SJSA1 (cell line): ENCODE measurements around the gene MYL10. TPM values are rescaled to one million over a fixed set of nuclear protein-coding genes. Genes with fewer than 3 reads are reported as not detected.
"Not testable (repeated sequence)": the region's sequence is repeated elsewhere in the genome, so short reads cannot be mapped to it uniquely, and the experiment has no call there.

ENCODE experiments used
- DNase-seq, 2 experiments: peaks; one replicate each; pipeline ENCODE4 v3.0.0-alpha.2; 2015 to 2020; ENCODE audit warnings: low spot score in 2 of 2, low read depth in 1 of 2
- H3K27ac ChIP-seq: fragments of 250-450 bp; sonication (Bioruptor Pico); 2 replicates; pipeline ENCODE4 v1.5.1; 2020; ENCODE audit warnings: mild to moderate bottlenecking, moderate library complexity
- H3K27me3 ChIP-seq: fragments of 250-450 bp; sonication (Bioruptor Pico); replicated peaks from 2 replicates; pipeline ENCODE4 v1.5.1; 2020; ENCODE audit warnings: mild to moderate bottlenecking, moderate library complexity
- H3K36me3 ChIP-seq: fragments of 250-450 bp; sonication (Bioruptor Pico); 2 replicates; pipeline ENCODE4 v1.5.1; 2020; ENCODE audit warnings: mild to moderate bottlenecking
- H3K4me1 ChIP-seq: fragments of 250-450 bp; sonication (Bioruptor Pico); replicated peaks from 2 replicates; pipeline ENCODE4 v1.6.1; 2021; ENCODE audit warnings: mild to moderate bottlenecking
- H3K4me3 ChIP-seq: fragments of 250-450 bp; sonication (Bioruptor Pico); 2 replicates; pipeline ENCODE4 v1.5.1; 2020; ENCODE audit warnings: mild to moderate bottlenecking
- H3K9me3 ChIP-seq: fragments of 250-450 bp; sonication (Bioruptor Pico); replicated peaks from 2 replicates; pipeline ENCODE4 v1.5.1; 2020; ENCODE audit warnings: mild to moderate bottlenecking
- total RNA-seq: library from RNA; depleted of rRNA; stranded (reverse); fragments of >200 nt; shearing (Covaris generic); gene quantifications from 2 replicates; pipeline ENCODE4 v1.2.3, GENCODE V29; 2014

Gene MYL10
- total RNA-seq, 1 experiment from 2014 or later, result not detected

- Histone ChIP-seq H3K9me3 (no peaks in the 10 kb centered on the region), H3K4me1 (no peaks in the 10 kb centered on the region), H3K27ac (no peak overlapping the region), H3K27me3 (no peaks in the 10 kb centered on the region; the same call in 1 of the 2 replicates), H3K4me3 (no peak overlapping the region), H3K36me3 (no peaks in the 10 kb centered on the region)
- DNase-seq, result no peak
Measured at GRCh38 chr7:101605611-101606497, 23.2 kb downstream of the MYL10 start.

- H3K4me1 ChIP-seq, H3K36me3 ChIP-seq: not testable (repeated sequence)
Measured at GRCh38 chr7:101604934-101605332, 24.2 kb downstream of the MYL10 start.

GRCh38 chr7:101604331-101604933 is 24.7 kb downstream of the MYL10 start:
- no peak overlapping the region for H3K4me3 ChIP-seq
- H3K9me3 ChIP-seq, result no peaks in the 10 kb centered on the region
- no peak for DNase-seq
- no peaks in the 10 kb centered on the region for H3K36me3 ChIP-seq
- no peak overlapping the region for H3K27ac ChIP-seq
- H3K27me3 ChIP-seq, result no peaks in the 10 kb centered on the region
- H3K4me1 ChIP-seq, result no peaks in the 10 kb centered on the region

More at GRCh38 chr7:101604934-101605332, 24.2 kb downstream of the MYL10 start:
- not testable (repeated sequence) for DNase-seq, H3K9me3 ChIP-seq, H3K27ac ChIP-seq, H3K4me3 ChIP-seq, H3K27me3 ChIP-seq

- Histone ChIP-seq H3K36me3 (no peaks in the 10 kb centered on the region), H3K4me1 (no peaks in the 10 kb centered on the region), H3K9me3 (no peaks in the 10 kb centered on the region), H3K27ac (no peak overlapping the region), H3K27me3 (no peaks in the 10 kb centered on the region), H3K4me3 (no peak overlapping the region)
- DNase-seq, result peak; percentile 55 to 72
Measured at GRCh38 chr7:101602484-101603241, 26.4 kb downstream of the MYL10 start.

- no peaks in the 10 kb centered on the region for H3K27me3 ChIP-seq
- no peaks in the 10 kb centered on the region for H3K9me3 ChIP-seq
- no peaks in the 10 kb centered on the region for H3K4me1 ChIP-seq
- no peaks in the 10 kb centered on the region for H3K36me3 ChIP-seq
- H3K4me3 ChIP-seq, result no peak overlapping the region
- no peak for DNase-seq
- H3K27ac ChIP-seq, result no peak overlapping the region
Measured at GRCh38 chr7:101602082-101602481, 27.0 kb downstream of the MYL10 start.

- Histone ChIP-seq H3K4me3 (no peak overlapping the region), H3K9me3 (no peaks in the 10 kb centered on the region), H3K4me1 (no peaks in the 10 kb centered on the region), H3K27me3 (no peaks in the 10 kb centered on the region), H3K36me3 (no peaks in the 10 kb centered on the region), H3K27ac (no peak overlapping the region)
- DNase-seq, result no peak
Measured at GRCh38 chr7:101599787-101600186, 29.3 kb downstream of the MYL10 start.

- H3K4me1 ChIP-seq, result no peaks in the 10 kb centered on the region
- no peaks in the 10 kb centered on the region for H3K9me3 ChIP-seq
- H3K27me3 ChIP-seq, result no peaks in the 10 kb centered on the region
- DNase-seq, result no peak
- no peaks in the 10 kb centered on the region for H3K36me3 ChIP-seq
- no peak overlapping the region for H3K27ac ChIP-seq
- no peak overlapping the region for H3K4me3 ChIP-seq
Measured at GRCh38 chr7:101598986-101599771, 29.9 kb downstream of the MYL10 start.

- Histone ChIP-seq H3K27ac (no peak overlapping the region), H3K4me1 (no peaks in the 10 kb centered on the region), H3K4me3 (no peak overlapping the region), H3K9me3 (no peaks in the 10 kb centered on the region), H3K36me3 (no peaks in the 10 kb centered on the region), H3K27me3 (no peaks in the 10 kb centered on the region)
- no peak for DNase-seq
Measured at GRCh38 chr7:101598422-101598985, 30.6 kb downstream of the MYL10 start.

GRCh38 chr7:101597941-101598340 is 31.2 kb downstream of the MYL10 start:
- Histone ChIP-seq H3K4me3 (no peak overlapping the region), H3K27me3 (no peaks in the 10 kb centered on the region), H3K4me1 (no peaks in the 10 kb centered on the region), H3K36me3 (no peaks in the 10 kb centered on the region), H3K27ac (no peak overlapping the region), H3K9me3 (no peaks in the 10 kb centered on the region)
- no peak for DNase-seq

- Histone ChIP-seq H3K27me3 (no peaks in the 10 kb centered on the region), H3K27ac (no peak overlapping the region), H3K4me3 (no peak overlapping the region), H3K4me1 (no peaks in the 10 kb centered on the region), H3K36me3 (no peaks in the 10 kb centered on the region), H3K9me3 (no peaks in the 10 kb centered on the region)
- DNase-seq, result no peak
Measured at GRCh38 chr7:101596898-101597297, 32.2 kb downstream of the MYL10 start.

- H3K36me3 ChIP-seq, result no peaks in the 10 kb centered on the region
- H3K27ac ChIP-seq, result no peak overlapping the region
Measured at GRCh38 chr7:101595766-101596537, 33.1 kb downstream of the MYL10 start.

GRCh38 chr7:101595246-101595645 is 33.9 kb downstream of the MYL10 start:
- no peaks in the 10 kb centered on the region for H3K36me3 ChIP-seq
- no peaks in the 10 kb centered on the region for H3K4me1 ChIP-seq
- H3K27me3 ChIP-seq, result no peaks in the 10 kb centered on the region
- DNase-seq, result no peak
- H3K9me3 ChIP-seq, result no peaks in the 10 kb centered on the region
- no peak overlapping the region for H3K4me3 ChIP-seq
- H3K27ac ChIP-seq, result no peak overlapping the region

More at GRCh38 chr7:101595766-101596537, 33.1 kb downstream of the MYL10 start:
- H3K4me1 ChIP-seq, result no peaks in the 10 kb centered on the region
- no peaks in the 10 kb centered on the region for H3K27me3 ChIP-seq
- H3K9me3 ChIP-seq, result no peaks in the 10 kb centered on the region
- H3K4me3 ChIP-seq, result no peak overlapping the region
- no peak for DNase-seq
